Stimulated activated CD4-positive, alpha-beta T cell treated with anti-CD3 and anti-CD28 coated beads, Interleukin-2, amount 100 ng/mL, for 4 hours (primary cell): ENCODE results near the gene SNX32.
"Not testable (repeated sequence)": the region's sequence is repeated elsewhere in the genome, so short reads cannot be mapped to it uniquely, and the experiment has no call there.

Source experiments
- DNase-seq: peaks from one replicate; pipeline ENCODE4 v3.0.0-alpha.2; 2020; ENCODE audit warnings: low read depth

The SNX32 gene

DNA sequence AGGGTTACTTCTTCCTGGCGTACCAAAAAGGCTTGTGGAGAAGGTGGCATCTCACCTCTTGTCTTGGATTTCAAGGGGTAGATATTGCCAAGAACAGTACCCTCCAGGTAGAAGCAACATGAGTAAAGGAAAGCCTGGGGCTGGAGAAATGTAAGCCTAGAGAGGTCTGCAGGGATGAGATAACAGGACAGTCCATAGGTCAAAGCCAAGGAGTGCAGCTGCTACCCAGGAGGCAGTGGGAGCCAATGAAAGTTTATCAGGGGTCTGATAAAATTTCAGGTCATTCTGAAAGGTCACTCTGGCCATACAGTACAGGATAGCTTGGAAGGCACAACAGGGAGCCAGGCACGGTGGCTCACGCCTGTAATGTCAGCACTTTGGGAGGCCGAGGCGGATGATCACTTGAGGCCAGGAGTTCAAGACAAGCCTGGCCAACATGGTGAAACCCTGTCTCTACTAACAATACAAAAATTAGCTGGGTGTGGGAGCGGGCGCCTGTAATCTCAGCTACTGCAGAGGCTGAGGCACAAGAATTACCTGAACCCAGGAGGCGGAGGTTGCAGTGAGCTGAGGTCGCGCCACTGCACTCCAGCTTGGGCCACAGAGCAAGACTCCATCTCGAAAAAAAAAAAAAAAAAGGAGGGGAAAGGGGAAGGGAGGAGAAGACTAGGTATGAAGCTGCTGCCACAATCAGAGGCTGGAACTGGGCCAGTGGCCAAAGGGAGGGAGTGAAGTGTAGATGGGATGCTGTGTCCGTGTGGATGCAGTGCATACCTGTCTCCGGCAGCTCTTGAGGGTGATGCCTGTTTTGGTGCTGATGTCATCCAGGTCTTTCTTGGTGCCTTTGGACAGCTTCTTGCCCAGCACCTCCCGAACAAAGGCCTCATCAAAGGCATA, 53.3 kb downstream of the SNX32 start:
- no peak for DNase-seq

DNA sequence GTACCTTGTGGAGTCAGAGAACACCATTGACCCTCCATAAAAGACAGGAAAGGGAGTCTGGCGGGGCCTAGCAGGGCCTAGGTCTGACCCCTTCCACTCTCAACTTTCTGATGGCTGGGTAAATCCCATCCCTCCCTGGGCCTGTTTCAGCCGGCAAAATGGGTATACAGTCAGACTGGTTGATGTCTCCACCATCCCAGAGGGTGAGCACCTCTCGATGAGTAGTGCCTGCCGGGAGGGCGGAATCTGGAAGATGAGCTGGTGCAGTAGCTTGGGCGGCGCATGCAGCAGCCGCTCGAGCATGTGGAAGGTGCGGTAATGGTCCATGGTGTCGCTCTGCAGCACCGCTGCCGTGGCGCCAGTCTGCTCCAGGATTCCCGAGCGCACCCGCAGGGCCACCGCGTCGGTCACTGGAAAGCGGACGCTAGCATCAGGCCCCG, 54.0 kb downstream of the SNX32 start:
- DNase-seq: peak; percentile 13

DNA sequence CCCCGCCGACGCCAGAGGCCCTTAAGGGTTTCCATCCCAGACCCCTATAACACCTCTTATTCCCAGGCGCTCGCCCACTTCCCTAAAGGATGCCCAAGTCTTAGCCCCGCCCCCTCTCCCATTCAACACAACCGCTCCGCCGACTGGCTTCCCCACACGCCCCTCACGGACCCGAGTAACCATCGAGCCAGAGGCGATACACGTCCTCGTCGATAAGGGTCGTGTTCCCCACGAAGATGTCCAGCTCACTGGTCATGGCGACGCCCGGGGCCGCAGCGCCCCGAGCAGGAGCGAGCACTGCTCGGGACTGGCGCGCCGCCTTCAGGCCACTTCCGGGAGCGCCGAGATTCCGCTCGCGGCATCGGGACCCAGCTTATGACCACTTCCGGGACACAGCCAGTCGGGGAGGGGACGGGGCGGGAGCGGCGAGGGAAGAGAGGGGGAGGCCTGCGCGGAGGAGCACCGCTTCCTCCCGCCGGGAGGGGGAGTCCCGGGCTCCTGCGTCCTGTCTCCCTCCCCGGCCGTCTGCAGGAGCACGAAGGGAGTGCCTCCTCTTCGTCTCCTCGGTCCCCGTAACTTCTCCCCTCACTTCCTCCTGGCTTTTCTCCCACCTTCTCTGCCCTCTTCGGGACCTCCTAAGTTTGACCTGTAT, 54.5 kb downstream of the SNX32 start, which contains the start of gene FIBP:
TSS of gene FIBP (minus strand) at position 309 of the 652 bp plus-strand sequence. CDS start at position 256, 53 bp downstream.
- DNase-seq: peak; percentile 90

DNA sequence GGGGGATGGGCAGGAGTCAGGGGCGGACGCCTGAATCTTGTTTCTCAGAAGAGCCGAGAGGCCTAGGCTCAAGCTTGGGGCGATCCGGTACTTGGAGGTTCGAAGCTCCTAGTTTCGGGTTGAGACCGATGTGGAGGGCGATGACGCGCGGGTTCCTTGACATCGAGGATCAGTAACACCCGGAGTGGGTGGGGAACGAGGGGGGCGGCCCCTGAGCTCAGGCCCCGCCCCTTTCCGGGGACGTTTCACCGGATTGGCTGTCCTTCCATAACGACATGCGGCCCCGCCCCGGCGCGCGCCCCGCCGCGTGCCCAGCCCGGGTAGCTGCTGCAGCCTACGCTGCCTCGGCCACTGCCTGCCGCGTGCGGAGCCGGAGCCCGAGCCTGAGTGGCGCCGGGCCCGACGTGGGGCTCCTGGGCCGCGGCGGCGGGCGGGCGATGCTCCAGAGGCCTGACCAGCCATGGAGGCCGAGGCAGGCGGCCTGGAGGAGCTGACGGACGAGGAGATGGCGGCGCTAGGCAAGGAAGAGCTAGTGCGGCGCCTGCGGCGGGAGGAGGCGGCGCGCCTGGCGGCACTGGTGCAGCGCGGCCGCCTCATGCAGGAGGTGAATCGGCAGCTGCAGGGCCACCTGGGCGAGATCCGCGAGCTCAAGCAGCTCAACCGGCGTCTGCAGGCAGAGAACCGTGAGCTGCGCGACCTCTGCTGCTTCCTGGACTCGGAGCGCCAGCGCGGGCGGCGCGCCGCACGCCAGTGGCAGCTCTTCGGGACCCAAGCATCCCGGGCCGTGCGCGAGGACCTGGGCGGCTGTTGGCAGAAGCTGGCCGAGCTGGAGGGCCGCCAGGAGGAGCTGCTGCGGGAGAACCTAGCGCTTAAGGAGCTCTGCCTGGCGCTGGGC, 56.8 kb downstream of the SNX32 start, which contains the start of gene CCDC85B:
TSS of gene CCDC85B (plus strand) at position 350 of the 895 bp plus-strand sequence. CDS start at position 461, 111 bp downstream.
- DNase-seq: peak; percentile 99

DNA sequence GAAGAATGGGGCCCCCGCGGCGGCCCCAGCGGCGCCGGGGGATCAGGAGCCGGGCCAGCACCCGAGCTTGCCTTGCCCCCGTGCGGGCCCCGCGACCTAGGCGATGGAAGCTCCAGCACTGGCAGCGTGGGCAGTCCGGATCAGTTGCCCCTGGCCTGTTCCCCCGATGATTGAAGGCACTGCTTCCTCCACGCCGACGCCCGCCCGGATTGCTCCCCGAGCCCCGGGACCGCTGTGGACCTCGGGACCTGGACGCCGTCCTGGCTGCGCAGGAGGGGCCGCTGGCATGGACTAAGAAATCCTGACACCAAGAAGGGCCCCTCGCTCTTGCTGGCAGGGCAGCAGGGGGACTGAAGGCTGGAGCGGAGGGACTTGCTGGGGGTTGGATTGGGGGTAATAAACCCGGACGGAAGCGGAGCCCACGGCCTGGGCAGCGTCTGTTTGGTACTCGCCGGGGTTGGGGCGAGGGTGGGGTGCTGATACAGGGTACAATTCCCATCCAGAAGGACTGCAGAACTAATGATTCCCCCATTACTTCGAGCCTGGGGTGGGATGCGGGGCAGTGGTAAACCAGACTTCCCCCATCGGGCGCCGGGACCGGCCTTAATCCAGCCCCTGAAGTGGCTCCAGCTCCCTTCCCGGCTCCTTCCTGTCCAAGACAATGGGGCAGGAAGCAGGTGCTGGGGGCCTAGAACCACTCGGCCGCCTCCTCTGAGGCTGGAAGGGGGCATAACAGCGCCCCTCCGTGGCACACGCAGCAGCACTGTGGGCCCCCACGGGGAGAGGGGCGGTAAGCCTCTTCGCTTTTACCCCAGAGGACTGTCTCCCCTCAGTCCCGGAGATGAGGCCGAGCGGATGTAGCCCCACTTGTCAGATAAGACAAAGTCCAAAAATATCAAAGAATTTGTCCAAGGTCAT, 57.7 kb downstream of the SNX32 start:
- DNase-seq: peak; percentile 51

DNA sequence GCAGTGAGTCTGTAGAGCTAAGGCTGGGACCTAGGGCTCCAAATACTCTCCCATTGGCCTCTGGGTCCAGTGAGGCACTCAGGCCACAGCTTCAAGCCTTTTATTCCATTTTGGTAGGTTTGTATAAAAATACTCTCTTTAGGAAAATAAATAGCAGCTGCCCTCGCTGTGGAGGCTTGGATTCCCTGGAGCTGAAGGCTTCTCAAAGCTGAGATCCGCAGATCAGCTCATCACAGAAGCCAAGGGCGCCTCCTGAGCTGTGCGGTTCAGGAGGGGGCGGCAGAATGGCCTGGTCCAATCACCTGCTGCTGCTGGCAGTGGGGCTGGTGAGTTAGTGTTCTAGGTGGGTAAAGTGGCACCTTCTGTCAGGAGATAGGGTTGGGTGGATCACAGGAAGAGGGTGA, 58.4 kb downstream of the SNX32 start:
- not testable (repeated sequence) for DNase-seq

DNA sequence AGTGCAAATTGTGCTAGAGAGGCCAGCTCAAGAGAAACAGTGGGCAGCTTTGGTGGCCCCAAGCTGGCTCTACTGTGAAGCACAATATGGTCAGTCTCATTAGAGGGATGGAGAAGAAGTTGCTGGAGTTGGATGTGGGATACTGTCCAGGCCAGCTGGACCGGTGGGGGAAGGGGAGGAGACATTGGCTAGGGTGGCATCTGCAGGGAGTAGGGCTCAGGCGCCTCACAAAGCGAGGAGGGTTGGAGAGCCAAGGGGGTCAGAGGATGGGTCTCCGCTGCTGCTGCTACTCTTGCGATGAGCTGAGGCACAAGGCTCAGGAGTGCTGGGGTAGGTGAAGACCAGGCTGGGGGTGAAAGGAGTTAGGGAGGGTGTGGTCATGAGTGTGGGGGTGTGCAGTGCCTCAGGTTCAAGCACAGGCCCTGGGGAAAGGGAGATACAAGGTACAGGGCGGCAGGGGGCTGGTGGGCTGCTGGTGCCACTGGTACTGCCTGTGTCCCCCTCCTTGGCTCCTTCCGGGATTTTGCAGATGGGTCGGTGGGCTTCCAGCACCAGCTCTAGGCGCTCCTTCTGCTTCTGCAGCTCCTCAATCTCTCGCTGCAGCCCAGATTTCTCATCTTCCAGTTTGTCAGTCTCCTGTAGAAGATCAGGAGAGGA, 59.0 kb downstream of the SNX32 start:
- DNase-seq: no peak

DNA sequence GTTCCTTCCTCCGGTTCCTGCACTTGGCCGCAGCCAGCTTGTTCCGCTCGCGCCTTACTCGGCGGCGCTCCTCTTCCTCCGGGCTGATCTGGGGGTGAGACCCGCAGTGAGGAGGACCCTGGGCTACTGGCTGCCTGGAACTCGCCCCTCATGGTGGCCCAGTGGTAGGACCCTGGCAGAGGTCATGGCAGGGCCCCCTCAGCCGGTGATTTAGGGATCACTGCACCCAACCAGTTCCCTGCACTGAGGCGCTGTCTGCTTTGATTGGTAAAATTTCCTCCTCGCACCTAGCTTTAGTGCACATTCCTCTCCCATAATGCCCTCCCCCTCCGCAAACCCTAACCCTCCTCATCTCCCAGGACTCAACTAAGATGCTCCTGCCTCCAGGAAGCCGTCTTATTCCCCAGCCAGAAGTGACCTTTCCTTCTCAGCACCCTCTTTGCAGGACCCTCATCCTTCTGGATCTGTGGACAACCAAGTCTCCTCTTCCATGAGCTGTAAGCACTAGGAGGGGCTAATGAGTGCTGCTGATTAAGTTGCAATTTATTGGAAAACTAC, 60.4 kb downstream of the SNX32 start:
- DNase-seq: no peak

DNA sequence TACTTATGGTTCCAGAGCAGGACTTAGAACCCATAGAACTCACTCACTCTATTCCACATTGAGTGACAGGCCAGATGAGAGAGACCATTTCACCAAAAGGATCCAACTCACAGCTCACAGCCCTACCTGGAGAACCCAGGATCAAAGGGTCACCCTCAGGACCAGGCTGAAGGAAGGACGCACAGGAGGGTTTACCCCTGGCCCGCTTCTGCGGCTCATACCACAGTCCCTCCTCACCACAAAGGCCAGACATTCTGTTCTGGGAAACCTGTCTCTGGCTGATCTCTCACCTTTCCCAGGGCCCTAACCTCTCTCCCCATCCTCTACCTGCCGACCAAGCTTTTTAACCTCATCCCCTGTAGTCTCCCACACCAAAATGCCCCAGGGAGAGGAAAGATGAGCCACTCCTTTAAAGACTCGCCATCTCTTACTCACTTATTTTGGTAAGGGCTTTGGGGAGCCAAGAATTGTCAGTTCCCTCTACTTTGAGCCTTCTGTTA, 61.8 kb downstream of the SNX32 start:
- no peak for DNase-seq

DNA sequence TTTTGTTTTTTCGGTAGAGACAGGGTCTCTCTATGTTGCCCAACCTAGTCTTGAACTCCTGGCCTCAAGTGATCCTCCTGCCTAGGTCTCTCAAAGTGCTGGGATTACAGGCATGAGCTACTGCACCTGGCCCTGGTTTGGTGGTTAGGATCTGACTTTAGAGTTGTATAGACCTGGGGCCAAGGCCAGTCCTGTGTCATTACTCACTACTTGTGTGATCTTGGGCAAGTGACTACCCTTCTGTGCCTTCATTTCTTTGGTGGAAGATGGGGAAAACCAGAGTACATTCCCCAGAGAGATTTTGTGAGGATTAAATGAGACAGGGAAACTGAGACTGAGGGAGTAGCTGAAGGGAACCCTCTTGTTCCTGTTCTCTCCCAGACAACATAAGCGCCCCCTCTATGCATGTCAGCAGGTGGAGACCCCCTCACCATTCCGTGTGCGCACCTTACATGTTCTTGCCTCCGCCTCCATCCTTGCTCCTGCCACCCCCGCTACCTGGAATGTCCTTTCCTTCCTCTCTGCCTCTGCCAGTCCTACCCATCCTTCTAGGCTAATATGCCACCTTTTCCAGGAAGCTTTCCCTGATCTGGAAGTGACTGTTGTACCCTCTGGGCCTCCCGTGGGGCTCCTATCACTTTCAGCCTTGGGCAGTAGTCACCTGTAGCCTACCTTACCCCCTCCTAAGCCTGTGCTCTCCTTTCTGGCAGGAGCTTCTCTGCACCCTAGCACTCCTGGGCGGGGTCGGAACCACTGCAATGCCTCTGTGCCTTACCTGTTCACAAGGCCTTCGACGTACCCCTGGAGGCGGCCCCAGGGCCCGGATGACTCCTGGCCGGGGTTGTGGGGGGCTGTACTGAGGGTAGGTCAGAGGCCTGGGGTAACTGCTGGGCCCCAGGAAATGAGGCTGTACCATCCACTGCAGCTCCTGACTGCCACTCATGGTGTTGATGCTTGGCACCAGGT, 62.6 kb downstream of the SNX32 start:
- no peak for DNase-seq

DNA sequence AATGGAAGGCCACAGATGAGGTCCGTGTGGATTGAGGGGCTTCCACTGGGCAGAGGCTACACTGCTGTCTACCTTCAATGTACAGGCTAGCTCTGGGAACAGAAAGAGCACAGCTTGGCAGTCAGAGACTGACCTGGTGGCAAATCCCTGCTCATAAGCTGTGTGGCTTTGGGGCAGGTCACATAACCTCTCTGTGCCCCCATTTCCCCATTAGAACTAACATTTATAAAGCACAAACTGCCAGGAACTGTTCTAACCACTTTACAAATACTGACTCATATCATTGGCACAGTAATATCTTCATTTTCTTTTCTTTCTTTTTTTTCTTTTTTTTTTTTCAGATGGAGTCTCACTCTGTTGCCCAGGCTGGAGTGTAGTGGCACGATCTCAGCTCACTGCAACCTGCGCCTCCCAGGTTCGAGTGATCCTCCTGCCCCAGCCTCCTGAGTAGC, 63.3 kb downstream of the SNX32 start:
- DNase-seq: no peak

DNA sequence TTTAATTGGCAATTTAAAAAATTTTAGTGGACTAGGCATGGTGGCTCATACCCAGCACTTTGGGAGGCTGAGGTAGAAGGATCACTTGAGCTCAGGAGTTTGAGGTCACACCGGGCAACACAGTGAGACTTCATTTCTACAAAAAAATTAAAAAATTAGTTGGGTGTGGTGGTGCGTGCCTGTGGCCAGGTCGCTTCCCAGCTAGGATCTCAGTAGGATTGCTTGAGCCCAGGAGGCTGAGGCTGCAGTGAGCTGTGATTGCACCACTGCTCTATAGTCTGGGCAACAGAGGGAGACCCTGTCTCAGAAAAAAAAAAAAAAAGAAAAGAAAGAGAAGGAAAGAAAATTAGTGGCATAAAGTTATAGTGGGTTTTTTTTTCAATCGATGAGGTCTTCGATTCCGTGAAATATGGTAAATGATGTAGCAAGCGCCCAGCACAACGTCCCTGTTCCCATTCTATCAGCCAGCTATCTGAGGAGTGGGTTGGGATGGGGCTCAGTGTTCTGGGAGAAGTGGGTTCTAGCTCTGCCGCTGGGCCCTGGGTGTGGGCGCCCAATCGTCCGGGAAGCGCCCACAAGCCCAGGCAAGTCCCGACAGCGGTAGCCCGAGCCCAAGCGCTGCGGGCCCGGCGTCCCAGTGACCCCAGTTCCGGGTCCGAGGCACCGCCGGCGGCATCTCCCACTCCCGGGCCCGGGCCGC, 65.0 kb downstream of the SNX32 start:
- DNase-seq: no peak

DNA sequence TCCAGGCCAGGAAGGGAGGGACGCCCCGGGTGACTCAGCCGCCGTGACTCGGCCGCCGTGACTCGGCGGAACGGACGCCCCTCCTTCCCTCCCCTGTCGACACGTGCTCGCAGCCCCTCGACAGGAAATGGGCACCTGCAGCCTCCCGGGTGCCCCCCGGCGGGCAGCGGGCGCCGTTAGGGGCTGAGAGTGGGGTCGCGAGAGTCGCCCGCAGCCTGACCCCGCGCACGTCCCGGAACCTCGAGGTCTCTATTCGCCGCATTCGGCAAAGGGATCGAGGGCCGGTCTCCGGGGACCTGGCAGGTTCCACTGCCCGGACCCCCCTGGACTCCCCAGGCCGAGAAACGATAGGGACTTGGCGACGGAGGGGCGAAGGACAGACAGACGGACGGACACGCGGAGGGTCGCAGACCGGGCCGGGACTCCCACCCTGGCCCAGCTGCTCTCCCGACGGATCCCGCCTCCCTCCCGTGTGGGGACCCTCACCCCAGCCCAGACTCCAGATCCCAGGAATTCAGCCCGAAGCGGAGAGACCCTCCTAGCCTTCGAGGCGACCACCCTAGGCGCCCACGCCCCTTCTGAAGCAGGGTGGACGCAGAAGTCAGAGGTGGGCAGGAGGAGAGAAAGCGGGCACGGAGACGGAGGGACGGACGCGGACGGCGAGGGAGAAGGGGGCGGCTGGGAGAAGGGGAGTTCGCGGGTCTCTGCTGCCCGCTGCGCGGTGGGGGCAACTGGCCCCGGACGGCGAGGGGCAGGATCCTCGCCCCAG, 65.8 kb downstream of the SNX32 start:
- peak; percentile 77 for DNase-seq

DNA sequence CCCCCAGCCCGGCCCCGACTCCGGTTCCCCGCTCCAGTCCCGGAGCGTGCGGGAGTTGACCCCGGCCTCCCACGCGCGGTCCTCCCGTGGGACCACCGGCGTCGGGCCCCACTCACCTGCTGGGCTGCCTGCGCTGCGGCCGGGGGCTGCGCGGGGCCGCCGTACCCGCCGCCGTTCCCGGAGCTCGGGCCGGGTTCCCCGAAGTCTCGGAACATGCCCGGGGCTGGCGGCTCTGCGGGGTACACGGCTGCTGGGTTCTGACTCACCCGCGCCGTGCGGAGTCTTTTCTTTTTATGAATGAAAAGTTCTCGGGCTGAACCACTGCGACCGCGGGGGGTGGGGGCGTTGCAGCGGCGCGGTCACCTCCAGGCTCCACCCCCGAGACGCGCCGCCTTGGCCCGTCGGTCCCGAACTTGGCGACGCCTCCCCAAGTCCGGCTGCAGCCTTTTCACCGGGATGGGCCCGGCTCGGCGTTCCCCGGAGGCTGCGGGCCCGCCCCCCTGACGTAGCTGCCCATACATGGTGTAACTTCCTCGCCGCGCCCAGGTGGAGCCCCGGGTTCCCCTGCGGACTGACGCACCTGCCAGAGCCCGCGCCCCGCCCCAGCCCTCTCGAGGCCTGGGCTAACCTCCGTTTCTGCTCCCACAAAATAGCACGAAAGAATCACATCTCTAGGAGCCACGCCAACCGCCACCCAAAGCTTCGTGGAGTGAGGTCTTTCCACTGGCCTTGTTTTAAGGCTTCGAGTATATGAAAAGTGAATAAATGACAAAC, 66.5 kb downstream of the SNX32 start, which contains the start of gene FOSL1:
TSS of gene FOSL1 (minus strand) at position 264 of the 774 bp plus-strand sequence. CDS start at position 215, 49 bp downstream.
- peak; percentile 94 for DNase-seq

DNA sequence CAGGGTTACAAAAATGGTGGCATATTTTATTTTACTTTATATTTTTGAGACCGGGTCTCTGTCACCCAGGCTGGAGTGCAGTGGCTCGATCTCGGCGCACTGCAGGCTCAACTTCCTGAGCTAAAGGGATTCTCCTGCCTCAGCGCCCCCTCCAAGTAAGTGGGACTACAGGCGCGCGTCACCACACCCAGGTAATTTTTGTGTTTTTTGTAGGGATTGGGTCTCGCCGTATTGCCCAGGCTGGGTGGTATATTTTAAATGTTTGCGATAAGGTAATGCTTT, 67.1 kb downstream of the SNX32 start:
- DNase-seq: no peak

DNA sequence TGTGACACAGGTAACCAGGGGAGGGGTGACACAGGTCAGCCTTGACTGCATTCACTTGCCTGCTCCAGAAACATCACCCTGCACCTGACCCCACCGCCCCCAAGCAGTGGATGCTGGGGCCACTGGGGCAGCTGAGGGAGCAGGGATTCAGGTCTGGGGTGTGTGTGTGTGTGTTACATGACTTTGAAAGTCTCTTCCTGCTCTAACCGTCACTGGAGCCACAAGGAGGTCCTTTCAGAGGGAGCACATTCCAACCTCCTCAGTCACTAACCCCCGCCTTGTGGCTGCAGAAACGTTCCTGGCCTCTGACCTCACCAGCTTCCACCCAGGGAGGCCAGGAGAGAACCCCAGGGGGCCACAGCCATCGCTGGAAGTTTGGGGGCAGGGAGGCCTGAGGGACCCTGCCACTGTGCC, 69.3 kb downstream of the SNX32 start:
- no peak for DNase-seq
